ENCODE data around the gene POU2AF1.
"Not testable (repeated sequence)": the region's sequence is repeated elsewhere in the genome, so short reads cannot be mapped to it uniquely, and the experiment has no call there.

The POU2AF1 gene

DNA sequence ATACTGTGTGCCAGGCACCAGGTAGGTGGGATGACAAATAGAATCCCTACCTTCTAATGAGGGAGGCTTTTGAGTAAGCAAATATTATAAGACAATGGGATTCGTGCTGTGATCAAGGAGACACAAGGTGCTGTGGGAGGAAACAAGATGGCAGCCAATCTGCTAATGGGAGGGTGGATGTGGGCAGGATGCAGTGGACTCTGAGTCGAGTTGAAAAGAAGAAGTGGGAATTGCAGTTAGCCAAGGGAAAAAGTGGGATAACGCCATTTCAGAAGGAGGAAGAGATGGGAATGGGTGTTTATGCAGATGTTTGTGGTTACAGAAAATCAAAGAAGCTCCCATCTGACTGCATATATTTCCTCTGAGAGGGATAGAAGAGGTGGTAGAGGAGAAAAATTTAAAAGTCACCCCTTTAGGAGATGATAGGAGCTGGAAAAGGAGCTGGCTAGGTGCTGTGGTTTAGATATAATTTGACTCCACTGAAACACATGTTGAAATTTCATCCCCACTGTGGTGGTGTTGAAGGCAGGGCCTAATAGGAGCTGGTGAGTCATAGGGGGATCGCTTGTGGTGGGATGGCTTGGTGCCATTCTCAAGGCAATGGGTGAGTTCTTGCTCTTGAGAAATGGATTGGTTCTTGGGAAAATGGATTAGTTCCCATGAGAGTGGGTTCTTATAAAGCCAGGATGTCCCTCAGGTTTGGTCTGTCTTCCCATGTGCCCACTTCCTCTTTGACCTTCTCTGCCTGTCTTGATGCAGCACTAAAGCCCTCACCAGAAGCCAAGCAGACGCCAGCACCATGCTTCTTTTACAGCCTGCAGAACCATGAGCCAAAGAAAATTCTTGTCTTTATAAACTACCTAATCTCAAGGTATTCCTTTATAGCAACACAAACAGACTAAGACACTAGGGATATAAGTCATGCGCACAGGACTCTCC lies 30.0 kb upstream of the POU2AF1 start:
- no peak for DNase-seq

DNA sequence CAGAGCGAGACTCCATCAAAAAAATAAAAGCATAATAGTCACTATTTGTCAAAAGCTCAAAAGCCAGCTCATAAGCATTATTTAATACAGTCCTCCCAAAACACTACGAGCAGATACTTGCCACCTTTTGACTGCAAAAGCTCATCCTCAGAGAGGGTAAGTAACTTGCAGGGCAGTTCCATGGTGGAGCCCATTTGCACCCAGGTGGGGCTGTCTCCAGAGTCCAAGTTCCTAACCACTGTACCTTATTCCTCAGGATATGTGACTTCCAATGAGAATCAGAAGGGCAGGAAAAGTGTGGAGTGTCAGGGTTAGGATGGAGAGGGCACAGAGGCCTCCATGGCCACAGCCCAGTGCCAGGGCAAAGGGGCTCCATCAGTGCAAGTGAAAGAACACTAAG lies 28.6 kb upstream of the POU2AF1 start:
- no peak for DNase-seq

DNA sequence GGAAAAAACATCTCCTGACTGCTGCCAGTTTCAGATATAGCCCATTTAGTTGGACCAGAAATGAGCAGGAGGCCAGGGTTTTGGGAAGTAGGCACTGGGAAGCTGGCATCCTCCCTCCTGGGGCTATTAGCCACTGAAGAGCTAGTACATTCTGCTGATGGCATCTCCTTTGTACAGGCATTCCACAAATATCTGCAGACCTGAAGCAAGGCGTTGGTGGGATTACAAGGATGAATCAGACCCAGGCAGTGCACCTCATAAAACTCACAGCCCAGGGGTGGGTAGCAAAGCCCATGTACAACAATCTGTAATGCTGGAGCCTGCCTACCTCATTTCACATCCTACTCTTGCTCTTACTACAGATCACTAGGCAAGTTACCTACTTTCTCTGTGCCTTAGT lies 27.5 kb upstream of the POU2AF1 start:
- no peak for DNase-seq

DNA sequence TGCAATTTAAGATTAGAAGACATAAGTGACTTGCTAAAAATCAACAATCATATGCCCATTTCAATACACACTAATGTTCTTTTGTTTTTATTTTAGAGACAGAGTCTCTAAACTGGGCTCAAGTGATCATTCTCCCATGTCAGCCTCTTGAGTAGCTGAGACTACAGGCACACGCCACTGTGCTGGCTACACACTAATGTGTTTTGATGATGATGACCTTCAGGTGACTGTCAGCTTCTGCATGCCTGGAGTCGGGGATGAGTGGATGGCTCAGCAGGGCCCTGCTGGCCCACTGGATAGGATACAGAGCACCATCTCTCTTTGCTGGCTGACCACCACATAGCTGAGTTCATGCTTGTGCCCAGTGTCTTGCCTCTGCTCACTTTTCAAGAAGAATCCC lies 27.0 kb upstream of the POU2AF1 start:
- DNase-seq: no peak

DNA sequence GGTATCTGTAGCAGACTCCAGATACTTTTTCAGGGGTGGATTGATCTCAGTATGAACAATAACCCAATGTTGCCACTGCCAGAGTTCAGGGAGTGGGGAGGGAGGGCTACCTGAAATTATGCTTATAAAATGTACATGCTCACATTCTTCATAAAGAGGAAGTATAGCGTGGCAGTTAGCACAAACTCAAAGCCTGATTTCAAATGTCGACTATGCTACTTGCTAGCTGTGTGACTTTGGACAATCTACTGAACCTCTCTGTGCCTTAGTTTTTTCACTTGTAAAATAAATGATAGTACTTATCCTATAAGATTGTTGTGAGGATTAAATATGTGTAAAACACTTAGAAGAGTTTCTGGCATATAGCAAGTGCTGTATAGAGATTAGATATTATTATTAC lies 26.5 kb upstream of the POU2AF1 start:
- DNase-seq: no peak

DNA sequence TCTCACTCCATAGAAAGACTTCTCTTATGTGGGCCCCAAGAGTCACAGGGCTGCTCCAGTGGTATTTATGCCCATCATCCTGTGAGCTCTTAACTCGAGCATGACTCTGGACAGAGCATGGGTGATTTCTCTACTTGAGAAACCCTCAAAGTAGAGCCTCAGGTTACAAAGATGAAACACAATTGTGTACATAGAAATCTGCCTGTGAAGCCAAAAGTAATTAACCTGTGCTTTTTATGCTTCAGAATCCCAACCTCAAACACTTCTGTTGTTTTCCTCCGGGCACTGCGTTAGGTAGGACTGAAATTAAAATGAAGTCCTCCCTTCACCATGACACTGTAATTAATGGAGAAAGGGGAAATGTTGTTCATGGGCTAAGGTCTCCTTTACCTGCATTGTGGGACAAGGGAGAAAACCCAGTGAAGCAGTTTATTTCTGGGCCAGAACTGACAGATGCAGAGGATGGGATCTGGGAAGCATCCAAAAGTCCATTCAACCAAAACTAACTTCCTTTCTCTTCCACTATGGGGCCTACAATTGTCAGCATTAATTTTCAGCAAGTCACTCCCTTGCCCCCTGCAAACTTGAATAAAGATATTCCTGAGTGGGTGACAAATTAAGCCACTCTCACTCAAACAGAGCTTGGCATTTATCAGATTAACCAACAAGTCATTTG lies 24.1 kb upstream of the POU2AF1 start:
- DNase-seq: peak; percentile 68

DNA sequence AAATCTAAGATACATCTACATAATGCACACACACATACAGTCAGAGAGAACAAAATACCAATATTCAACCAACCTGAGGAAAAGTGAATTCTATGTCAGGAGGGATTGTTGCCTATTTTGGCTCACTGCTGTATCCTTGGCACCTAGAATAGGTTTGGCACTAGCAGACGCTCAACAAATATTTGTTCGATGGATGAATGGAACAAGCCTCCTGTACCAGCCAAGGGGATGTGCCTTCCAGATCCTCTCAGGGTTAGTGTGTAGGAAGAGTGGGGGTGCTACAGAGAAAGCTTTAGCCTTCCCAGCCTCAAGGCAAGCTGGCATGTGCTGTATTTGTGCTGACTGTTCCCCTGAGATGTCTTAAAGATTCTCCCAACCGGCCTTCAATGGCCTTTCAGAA lies 23.3 kb upstream of the POU2AF1 start:
- DNase-seq: peak; percentile 46

DNA sequence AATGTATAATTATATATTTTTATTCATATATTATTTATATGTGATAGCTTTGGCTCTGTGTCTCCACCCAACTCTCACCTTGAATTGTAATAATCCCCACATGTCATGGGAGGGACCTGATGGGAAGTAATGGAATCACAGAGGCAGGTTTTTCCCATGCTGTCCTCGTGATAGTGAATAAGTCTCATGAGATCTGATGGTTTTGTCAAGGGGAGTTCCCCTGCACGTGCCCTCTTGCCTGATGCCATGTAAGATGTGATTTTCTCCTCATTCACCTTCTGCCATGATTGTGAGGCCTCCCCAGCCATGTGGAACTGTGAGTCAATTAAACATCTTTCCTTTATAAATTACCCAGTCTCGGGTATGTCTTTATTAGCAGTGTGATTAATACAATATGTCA lies 22.9 kb upstream of the POU2AF1 start:
- DNase-seq: not testable (repeated sequence)

DNA sequence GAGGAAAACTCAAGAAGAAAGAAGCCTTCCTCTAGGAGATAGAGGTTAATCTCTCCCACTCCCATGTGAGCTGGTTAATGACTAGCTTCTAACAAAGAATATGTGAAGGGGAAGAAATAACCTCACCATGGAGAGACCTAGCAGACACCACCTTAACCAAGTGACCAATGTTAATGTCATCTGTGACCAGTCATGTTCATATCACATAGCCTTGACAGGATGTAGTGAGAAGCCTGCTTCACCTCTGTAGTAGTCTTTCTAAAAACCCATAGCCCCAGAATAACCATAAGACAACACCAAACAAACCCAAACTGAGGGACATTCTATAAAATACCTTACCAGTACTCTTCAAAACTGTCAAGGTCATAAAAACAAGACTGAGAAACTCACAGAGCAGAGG lies 21.5 kb upstream of the POU2AF1 start:
- DNase-seq: no peak

DNA sequence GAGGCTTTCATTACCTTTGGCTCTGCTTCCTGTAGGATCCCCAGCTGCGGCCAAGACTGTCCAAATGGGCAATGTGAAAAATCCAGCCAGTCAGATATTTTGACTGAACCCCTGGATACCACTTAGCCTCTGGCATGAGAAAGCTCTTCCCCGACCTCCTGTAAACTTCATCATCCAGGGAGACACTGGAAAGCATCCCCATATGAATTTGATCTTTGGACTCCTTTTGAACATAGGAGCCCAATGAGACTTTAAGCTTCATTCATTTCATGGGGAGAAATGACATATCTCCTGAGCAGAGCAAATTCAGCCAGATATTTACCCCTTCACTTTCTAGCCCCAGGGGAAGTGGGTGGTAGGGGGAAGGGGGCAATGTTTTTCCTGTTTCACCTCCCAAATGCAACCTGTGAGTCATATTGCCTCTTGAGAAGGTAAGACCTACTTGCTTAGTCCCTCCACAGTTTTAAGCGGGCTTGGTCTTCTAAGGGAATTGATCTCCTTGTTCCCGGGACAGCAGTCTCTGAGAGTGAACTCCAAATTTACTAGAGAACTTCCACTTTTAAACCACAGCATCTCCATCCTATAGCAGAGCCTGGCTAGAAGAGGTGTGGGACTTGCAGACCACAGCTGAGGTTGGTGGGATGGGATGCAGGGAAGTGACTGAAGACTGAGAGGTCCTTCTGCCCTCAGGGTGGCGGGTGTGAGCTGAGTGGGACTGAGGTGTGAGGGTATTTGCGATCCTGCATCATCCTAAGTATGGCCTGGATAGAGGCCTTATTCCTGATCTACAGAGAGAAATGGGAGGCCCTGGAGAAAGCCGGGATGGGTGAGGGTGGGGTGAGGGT lies 20.3 kb upstream of the POU2AF1 start:
- DNase-seq: no peak

DNA sequence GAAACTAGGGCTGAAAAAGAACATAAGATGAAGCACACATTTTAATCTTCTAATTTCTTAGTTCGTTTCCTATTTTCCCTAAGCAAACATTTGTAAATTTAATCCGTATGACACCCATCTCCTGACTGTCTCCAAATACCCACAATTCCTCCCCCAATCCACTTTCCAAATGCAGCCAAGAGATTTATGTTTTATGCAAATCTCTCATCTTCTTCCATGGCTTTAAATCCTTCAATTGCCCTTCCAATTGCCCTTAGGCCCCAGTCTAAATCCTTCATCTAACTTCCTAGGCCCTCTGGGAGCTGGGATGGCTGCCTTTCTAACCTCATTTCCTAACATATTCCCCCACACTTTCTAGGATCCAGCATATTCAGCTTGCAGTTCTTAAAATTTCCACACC lies 18.0 kb upstream of the POU2AF1 start:
- no peak for DNase-seq

DNA sequence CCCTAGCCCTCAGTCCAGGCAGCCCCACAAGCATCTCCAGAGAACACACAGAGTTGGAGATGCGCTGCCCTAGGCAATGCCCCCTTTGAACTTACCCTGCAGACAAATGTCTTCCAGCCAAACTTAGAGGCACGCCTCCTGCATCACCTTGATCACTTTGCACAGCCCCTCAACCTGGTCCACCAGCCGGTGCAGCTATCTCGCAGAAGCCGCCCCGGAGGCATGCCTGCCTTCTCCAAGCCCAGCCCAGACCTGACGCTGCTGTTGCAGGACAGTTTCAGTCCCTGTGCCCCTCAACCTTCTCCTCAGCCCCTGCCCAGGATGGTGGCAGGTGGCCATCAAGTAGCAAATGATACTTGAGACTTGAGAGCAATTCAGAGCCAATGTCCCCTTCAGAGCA lies 16.7 kb upstream of the POU2AF1 start:
- DNase-seq: no peak

DNA sequence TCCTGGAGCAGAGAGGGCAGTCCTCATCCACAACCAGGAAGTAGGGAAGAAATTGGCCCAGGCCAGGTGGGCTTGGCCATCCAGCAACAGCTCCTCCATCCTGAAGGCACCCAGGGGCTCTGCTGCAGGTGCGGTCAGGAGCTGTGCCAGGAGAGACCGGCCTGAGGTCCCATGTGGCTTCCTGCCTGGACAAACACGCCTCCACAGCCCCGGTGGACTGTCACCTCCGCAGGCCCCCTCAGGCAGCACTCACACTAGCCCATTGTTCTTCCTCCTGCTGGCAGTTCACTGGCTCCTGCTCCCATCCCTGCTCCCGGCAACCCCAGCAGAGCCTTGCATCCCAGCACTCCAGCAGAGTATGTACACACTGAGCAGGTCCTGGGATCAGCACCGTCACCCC lies 16.0 kb upstream of the POU2AF1 start:
- DNase-seq: no peak

DNA sequence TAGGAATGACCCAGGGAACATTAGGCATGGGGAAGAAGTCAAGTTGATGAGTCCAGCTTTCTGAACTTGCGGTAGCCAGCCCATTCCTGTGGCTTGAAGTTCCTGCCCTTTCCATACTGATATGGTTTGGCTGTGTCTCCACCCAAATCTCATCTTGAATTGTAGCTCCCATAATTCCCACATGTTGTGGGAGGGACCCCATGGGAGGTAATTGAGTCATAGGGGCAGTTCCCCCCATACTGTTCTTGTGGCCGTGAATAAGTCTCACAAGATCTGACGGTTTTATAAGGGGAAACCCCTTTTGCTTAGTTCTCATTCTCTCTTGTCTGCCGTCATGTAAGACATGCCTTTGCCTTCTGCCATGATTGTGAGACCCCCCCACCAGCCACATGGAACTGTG lies 15.1 kb upstream of the POU2AF1 start:
- not testable (repeated sequence) for DNase-seq

DNA sequence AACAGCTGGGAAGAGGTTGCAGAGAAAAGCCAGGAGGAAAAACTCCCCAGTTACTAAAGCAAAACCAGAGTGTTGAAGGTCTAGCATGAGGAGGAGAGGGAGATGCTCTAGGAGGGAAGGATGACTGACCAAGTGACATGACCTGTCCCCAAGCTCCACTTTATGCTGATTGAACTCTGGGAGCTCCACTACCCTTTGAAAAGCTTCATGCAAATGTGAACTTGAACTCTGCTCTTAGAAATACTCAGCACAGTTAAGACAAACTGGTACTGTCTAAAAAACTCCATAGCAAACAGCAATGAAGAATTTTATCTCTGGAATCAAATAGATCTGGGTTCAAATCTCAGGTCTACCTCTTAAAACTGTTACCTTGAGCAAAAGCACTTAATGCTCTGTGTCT lies 14.5 kb upstream of the POU2AF1 start:
- DNase-seq: no peak

DNA sequence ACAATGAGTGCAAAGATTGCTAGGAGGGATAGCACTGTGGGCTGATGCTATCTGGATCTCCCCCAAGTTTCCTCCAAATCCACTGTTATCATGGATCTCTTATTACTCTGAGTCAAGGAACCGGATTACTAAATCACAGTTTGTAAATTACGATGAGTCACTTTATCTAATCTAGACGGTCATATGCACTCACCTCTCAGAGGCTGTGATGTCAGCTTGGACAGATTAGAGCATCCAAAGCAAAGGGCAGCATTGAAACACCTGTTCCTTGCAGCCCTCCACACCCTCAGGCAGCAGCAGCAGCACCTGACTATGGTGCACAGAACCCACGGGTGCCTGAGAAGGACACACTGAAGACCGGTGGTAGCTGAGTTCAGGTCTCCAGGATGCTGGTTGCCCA lies 14.0 kb upstream of the POU2AF1 start:
- DNase-seq: no peak

DNA sequence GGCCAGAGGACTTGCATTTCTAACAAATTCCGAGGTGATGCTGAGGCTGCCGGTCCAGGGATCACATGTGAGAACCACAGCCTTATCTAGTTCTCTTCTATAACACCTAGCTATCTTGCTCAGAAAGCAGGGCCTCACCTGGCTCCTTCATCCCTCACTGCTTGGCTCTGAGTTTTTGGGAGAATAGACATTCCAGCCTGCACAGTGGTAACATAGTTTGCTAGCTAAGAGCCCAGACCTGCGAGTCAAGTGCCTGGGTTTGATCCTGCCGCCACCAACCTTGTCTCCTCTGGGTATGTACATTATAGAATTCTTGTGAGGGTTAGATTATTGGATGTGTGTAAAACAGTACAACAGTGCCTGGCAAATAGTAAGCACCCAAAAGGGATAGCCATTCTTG lies 13.5 kb upstream of the POU2AF1 start:
- no peak for DNase-seq

DNA sequence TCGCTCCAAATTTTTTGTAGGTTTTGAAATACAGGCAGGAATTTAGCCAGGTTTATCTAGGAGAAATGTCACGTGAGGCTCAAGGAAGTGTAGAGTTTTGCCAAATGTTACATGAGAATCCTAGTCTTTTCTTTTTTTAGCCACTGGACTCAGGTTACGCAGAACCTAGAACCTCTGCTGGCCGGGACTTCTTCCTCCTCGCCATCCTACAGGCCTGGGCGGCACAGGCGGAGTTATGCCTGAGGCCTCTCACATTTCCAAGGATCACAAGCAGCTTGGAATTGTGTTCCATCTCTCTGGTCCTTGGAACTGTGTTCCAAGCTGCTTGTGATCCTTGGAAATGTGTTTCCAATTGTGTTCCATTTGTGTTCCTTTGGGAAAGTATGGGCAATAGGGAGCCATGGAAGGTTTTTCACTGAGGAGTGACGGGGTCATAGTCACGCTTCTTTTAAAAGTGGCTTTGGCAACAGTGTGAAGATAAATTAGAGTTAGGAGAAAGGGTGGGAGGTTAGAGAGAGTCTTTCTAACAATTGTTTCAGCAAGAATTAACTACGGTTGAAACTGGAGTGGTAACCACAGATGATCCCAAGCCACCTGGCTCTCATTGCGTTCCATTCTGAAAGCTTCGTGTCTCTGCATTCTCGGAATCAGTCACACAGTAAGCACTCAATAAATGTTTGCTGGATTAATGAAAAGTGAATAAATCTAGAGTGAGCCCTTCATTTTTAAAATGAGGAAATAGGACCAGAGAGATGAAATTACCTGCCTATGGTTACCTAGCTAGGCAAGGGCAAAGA lies 12.5 kb upstream of the POU2AF1 start:
- no peak for DNase-seq

DNA sequence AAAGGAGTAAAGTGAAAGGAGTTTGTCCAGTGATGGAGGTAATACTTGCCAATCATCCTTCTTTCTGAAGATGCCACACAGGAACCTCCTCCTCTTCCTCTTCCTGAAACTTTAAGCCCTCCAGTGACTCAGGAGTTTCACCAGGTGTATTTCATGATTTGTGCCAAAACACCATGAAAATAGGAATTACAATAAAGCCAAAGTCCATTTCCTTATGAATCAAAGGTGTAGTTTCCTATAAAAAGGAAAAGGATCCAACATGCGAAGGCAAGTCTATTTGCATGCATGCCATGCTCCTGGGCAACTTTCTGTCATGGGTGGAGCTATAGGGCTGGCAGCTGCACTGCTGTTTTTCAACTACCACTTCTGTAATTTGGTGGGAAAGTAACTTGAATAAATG lies 9.8 kb upstream of the POU2AF1 start:
- DNase-seq: no peak

DNA sequence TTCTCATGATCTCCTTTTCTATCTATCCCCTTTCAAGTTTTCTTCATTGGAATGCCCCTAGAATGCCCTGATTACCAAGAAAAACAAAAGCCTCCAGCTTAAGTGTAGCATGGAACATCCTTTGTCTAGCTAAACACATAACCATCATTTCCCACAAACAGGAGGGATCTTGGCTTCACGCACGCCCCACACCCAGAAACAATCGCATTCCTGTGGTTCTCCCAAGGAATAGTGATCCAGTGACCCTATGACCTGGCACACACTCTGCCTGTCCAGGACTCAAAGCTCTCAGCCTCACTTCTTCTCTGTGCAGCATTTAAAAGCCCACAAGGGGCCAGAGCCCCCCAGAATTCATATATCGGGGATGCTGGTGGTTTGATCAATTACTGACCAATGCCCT lies 9.3 kb upstream of the POU2AF1 start:
- DNase-seq: no peak

DNA sequence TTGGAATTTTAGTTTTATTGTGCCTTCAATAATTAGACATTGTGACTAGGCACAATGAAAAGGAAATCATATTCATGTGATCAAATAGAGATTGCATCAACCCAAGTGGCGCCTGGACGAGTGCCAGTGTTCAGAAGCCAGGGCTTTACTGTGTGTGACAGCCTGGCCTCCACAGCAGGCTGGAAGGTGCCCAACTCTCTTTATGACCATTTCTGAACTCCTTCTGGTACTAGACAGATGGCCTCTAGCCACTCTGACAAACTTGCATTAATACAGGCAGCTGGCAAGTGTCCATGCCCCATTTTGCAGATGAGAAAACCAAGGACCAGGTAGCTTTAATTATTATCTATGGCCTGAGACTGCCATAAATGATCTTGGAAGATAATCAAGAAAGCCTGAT lies 8.3 kb upstream of the POU2AF1 start:
- DNase-seq: peak; percentile 98

DNA sequence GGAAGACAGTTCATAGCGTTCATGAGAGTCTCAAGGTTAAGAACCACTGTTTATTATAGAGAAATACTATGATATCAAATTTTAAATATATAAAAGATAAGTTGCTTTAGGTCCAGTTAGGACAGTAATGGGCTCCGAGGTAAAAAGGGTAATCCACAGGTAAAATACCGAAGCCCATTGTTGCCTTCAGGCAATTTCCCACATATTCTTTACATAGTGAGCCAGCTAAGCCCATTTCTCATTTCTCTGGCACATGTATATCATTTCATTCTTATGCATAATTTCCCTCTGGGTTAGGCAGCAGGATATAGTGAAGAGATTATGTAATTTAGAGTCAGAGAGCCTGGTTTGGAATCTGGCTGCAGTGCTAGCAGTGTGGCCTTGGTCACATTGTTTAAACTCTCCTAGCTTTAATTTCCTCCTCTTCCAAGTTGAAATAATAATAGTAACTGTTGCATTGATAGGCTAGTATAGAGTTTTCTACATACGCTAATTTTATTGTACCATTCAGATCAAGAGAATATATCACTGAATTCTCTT lies 7.6 kb upstream of the POU2AF1 start:
- peak; percentile 49 for DNase-seq

Data from NCI-H1105 treated with DMSO at 0.1 percent for 48 hours (cell line).